ENCODE results near the gene AGPAT1. TPM values are rescaled to one million over a fixed set of nuclear protein-coding genes. Genes with fewer than 3 reads are reported as not detected.
A peak's percentile ranks its signal among the peaks of the same experiment; 100 is the strongest.
"Not testable (repeated sequence)": the region's sequence is repeated elsewhere in the genome, so short reads cannot be mapped to it uniquely, and the experiment has no call there.

AGPAT1 gene
- total and polyA plus RNA-seq, 9 donors, result 32.3 to 71.7 (median 61.7) TPM

- Histone ChIP-seq H3K4me1 (ENCODE audit: control insufficient read depth, insufficient read depth, low read length) (peaks cover 55% of the 10 kb centered on the region), H3K9me3 (replicated peaks; ENCODE audit: control insufficient read depth, low read depth, low read length) (no peaks in the 10 kb centered on the region), H3K4me3 (ENCODE audit: low read length) (no peak overlapping the region), H3K27me3 (ENCODE audit: control insufficient read depth, insufficient read depth, low read length) (no peaks in the 10 kb centered on the region), H3K27ac (ENCODE audit: low read length) (peak overlapping the region; percentile 75), H3K36me3 (ENCODE audit: control insufficient read depth, insufficient read depth, low read length) (peaks cover 46% of the 10 kb centered on the region)
- 76% methylated on average over 6 of the region's 12 CpGs for WGBS (ENCODE audit: insufficient coverage)
- DNase-seq, result peak; percentile 17
Measured at GRCh38 chr6:32187009-32187709, 11.3 kb upstream of the AGPAT1 start.

- peaks cover 48% of the 10 kb centered on the region for H3K4me1 ChIP-seq (ENCODE audit: control insufficient read depth, insufficient read depth, low read length)
- peak overlapping the region; percentile 36 for H3K27ac ChIP-seq (ENCODE audit: low read length)
- peaks cover 49% of the 10 kb centered on the region for H3K36me3 ChIP-seq (ENCODE audit: control insufficient read depth, insufficient read depth, low read length)
- DNase-seq, result peak; percentile 11
- WGBS (ENCODE audit: insufficient coverage), result 57% methylated on average over 6 of the region's 10 CpGs
- H3K27me3 ChIP-seq (ENCODE audit: control insufficient read depth, insufficient read depth, low read length); H3K9me3 ChIP-seq (replicated peaks; ENCODE audit: control insufficient read depth, low read depth, low read length); H3K4me3 ChIP-seq (ENCODE audit: low read length): not testable (repeated sequence)
Measured at GRCh38 chr6:32186151-32186840, 10.4 kb upstream of the AGPAT1 start.

- H3K4me1 ChIP-seq (ENCODE audit: control insufficient read depth, insufficient read depth, low read length), result peaks cover 42% of the 10 kb centered on the region
- 29% methylated on average over 1 of the region's 11 CpGs for WGBS (ENCODE audit: insufficient coverage)
- not testable (repeated sequence) for H3K4me3 ChIP-seq (ENCODE audit: low read length); H3K27me3 ChIP-seq (ENCODE audit: control insufficient read depth, insufficient read depth, low read length); H3K9me3 ChIP-seq (replicated peaks; ENCODE audit: control insufficient read depth, low read depth, low read length)
- peak; percentile 84 for DNase-seq
- H3K36me3 ChIP-seq (ENCODE audit: control insufficient read depth, insufficient read depth, low read length), result peaks cover 55% of the 10 kb centered on the region
- H3K27ac ChIP-seq (ENCODE audit: low read length), result peak overlapping the region; percentile 36
Measured at GRCh38 chr6:32185681-32186131, 9.8 kb upstream of the AGPAT1 start.

- WGBS (ENCODE audit: insufficient coverage), result 100% methylated on average over 2 of the region's 6 CpGs
- peaks cover 46% of the 10 kb centered on the region for H3K4me1 ChIP-seq (ENCODE audit: control insufficient read depth, insufficient read depth, low read length)
- H3K36me3 ChIP-seq (ENCODE audit: control insufficient read depth, insufficient read depth, low read length), result peaks cover 61% of the 10 kb centered on the region
Measured at GRCh38 chr6:32184084-32184640, 8.3 kb upstream of the AGPAT1 start, which contains the start of gene AGER. Gene AGER, minus strand, starts transcription at chr6:32184253. Its CDS starts 31 bp downstream, at chr6:32184222.

GRCh38 chr6:32183483-32184083, 7.7 kb upstream of the AGPAT1 start:
- Histone ChIP-seq H3K27ac (ENCODE audit: low read length) (peak overlapping the region; percentile 9), H3K9me3 (replicated peaks; ENCODE audit: control insufficient read depth, low read depth, low read length) (no peaks in the 10 kb centered on the region), H3K4me3 (ENCODE audit: low read length) (no peak overlapping the region), H3K4me1 (ENCODE audit: control insufficient read depth, insufficient read depth, low read length) (peaks cover 46% of the 10 kb centered on the region), H3K36me3 (ENCODE audit: control insufficient read depth, insufficient read depth, low read length) (peaks cover 61% of the 10 kb centered on the region), H3K27me3 (ENCODE audit: control insufficient read depth, insufficient read depth, low read length) (no peaks in the 10 kb centered on the region)
- peak; percentile 33 for DNase-seq
- WGBS (ENCODE audit: insufficient coverage), result 60% methylated on average over 10 of the region's 15 CpGs

More at GRCh38 chr6:32184084-32184640, 8.3 kb upstream of the AGPAT1 start, which contains the start of gene AGER:
- Histone ChIP-seq H3K4me3 (ENCODE audit: low read length) (no peak within 1 kb of the TSS), H3K9me3 (replicated peaks; ENCODE audit: control insufficient read depth, low read depth, low read length) (no peaks in the 10 kb centered on the region), H3K27ac (ENCODE audit: low read length) (peak within 1 kb of the TSS; percentile 9), H3K27me3 (ENCODE audit: control insufficient read depth, insufficient read depth, low read length) (no peaks in the 10 kb centered on the region)
- DNase-seq, result peak; percentile 11

- WGBS (ENCODE audit: insufficient coverage), result 100% methylated on average over 1 of the region's 3 CpGs
- H3K4me1 ChIP-seq (ENCODE audit: control insufficient read depth, insufficient read depth, low read length), result peaks cover 42% of the 10 kb centered on the region
- no peaks in the 10 kb centered on the region for H3K9me3 ChIP-seq (replicated peaks; ENCODE audit: control insufficient read depth, low read depth, low read length)
- peaks cover 60% of the 10 kb centered on the region for H3K36me3 ChIP-seq (ENCODE audit: control insufficient read depth, insufficient read depth, low read length)
- no peak overlapping the region for H3K4me3 ChIP-seq (ENCODE audit: low read length)
- no peaks in the 10 kb centered on the region for H3K27me3 ChIP-seq (ENCODE audit: control insufficient read depth, insufficient read depth, low read length)
- DNase-seq, result peak; percentile 6
- H3K27ac ChIP-seq (ENCODE audit: low read length), result peak overlapping the region; percentile 9
Measured at GRCh38 chr6:32183030-32183429, 7.1 kb upstream of the AGPAT1 start.

GRCh38 chr6:32182555-32182981, 6.7 kb upstream of the AGPAT1 start:
- H3K36me3 ChIP-seq (ENCODE audit: control insufficient read depth, insufficient read depth, low read length), result peaks cover 55% of the 10 kb centered on the region

GRCh38 chr6:32181915-32182529, 6.1 kb upstream of the AGPAT1 start:
- Histone ChIP-seq H3K27ac (ENCODE audit: low read length) (no peak overlapping the region), H3K4me1 (ENCODE audit: control insufficient read depth, insufficient read depth, low read length) (peaks cover 39% of the 10 kb centered on the region), H3K9me3 (replicated peaks; ENCODE audit: control insufficient read depth, low read depth, low read length) (no peaks in the 10 kb centered on the region), H3K27me3 (ENCODE audit: control insufficient read depth, insufficient read depth, low read length) (no peaks in the 10 kb centered on the region), H3K4me3 (ENCODE audit: low read length) (no peak overlapping the region), H3K36me3 (ENCODE audit: control insufficient read depth, insufficient read depth, low read length) (peaks cover 50% of the 10 kb centered on the region)
- DNase-seq, result peak; percentile 12
- WGBS (ENCODE audit: insufficient coverage), result 90% methylated on average over 4 of the region's 10 CpGs

More at GRCh38 chr6:32182555-32182981, 6.7 kb upstream of the AGPAT1 start:
- Histone ChIP-seq H3K4me3 (ENCODE audit: low read length) (no peak overlapping the region), H3K27ac (ENCODE audit: low read length) (no peak overlapping the region), H3K27me3 (ENCODE audit: control insufficient read depth, insufficient read depth, low read length) (no peaks in the 10 kb centered on the region), H3K4me1 (ENCODE audit: control insufficient read depth, insufficient read depth, low read length) (peaks cover 38% of the 10 kb centered on the region), H3K9me3 (replicated peaks; ENCODE audit: control insufficient read depth, low read depth, low read length) (no peaks in the 10 kb centered on the region)
- peak; percentile 17 for DNase-seq
- 76% methylated on average over 9 of the region's 10 CpGs for WGBS (ENCODE audit: insufficient coverage)

GRCh38 chr6:32181148-32181702, 5.3 kb upstream of the AGPAT1 start:
- peaks cover 40% of the 10 kb centered on the region for H3K4me1 ChIP-seq (ENCODE audit: control insufficient read depth, insufficient read depth, low read length)
- peak; percentile 7 for DNase-seq
- H3K4me3 ChIP-seq (ENCODE audit: low read length), result no peak overlapping the region
- 72% methylated on average over 6 of the region's 15 CpGs for WGBS (ENCODE audit: insufficient coverage)
- no peaks in the 10 kb centered on the region for H3K27me3 ChIP-seq (ENCODE audit: control insufficient read depth, insufficient read depth, low read length)
- H3K9me3 ChIP-seq (replicated peaks; ENCODE audit: control insufficient read depth, low read depth, low read length), result no peaks in the 10 kb centered on the region
- no peak overlapping the region for H3K27ac ChIP-seq (ENCODE audit: low read length)
- H3K36me3 ChIP-seq (ENCODE audit: control insufficient read depth, insufficient read depth, low read length), result peaks cover 42% of the 10 kb centered on the region

All from muscle of leg (tissue), 11 donors.